Endothelial cell of umbilical vein (primary cell): ENCODE data around the gene AMDHD2. TPM values are rescaled to one million over a fixed set of nuclear protein-coding genes. Genes with fewer than 3 reads are reported as not detected.

Experiments
- BruUV-seq: library from RNA; stranded (reverse); fragments of 400-500 nt; replicated peaks from 2 replicates; lab custom pipeline; 2021; lab: Mats Ljungman, UMichigan
- CTCF ChIA-PET: fragments of 300-600, 350-600 bp; sonication (Branson Sonifier 250); formaldehyde crosslinking; loops from one replicate; lab custom pipeline; 2021; ENCODE audit warnings: antibody characterized with exemption, inconsistent platforms; lab: Charles Lee
- POLR2A ChIA-PET: fragments of 300-600, 350-600 bp; sonication (Branson Sonifier 250); formaldehyde crosslinking; loops from one replicate; lab custom pipeline; 2021; ENCODE audit warnings: antibody characterized with exemption, inconsistent platforms; lab: Charles Lee
- DNase-seq: peaks from one replicate; pipeline ENCODE4 v3.0.0-alpha.2; 2011; ENCODE audit warnings: low read depth, low spot score
- FAIRE-seq: peaks from 2 replicates; lab custom pipeline; 2011; peaks lifted over from hg19 to GRCh38; lab: Jason Lieb, UNC
- H2AFZ ChIP-seq: 2 replicates; pipeline ENCODE4 v1.6.0; 2012; ENCODE audit warnings: low read depth, low read length, control low read depth, inconsistent platforms
- H3K27ac ChIP-seq: 2 replicates; pipeline ENCODE4 v1.5.1; 2011; ENCODE audit warnings: low read depth, mild to moderate bottlenecking, control low read depth, low read length, moderate library complexity; ENCODE audit not compliant: insufficient read depth
- H3K27me3 ChIP-seq, 2 experiments: 2 replicates each; pipeline versions ENCODE4 v1.6.0 to v1.6.1; 2011; ENCODE audit warnings: low read length in 2 of 2, mixed read lengths in 1 of 2; ENCODE audit not compliant: control insufficient read depth in 2 of 2, insufficient read depth in 2 of 2
- H3K36me3 ChIP-seq, 2 experiments: 2 replicates in 1 of 2; 3 replicates in 1 of 2; pipeline ENCODE4 v1.5.1; 2011; ENCODE audit warnings: low read length in 2 of 2, mild to moderate bottlenecking in 1 of 2, moderate library complexity in 1 of 2; ENCODE audit not compliant: control insufficient read depth in 2 of 2, insufficient read depth in 2 of 2; ENCODE audit errors: extremely low read depth in 1 of 2
- H3K4me1 ChIP-seq: 3 replicates; pipeline ENCODE4 v1.5.1; 2011; ENCODE audit warnings: mild to moderate bottlenecking, low read length; ENCODE audit not compliant: control insufficient read depth, insufficient read depth; ENCODE audit errors: extremely low read depth
- H3K4me2 ChIP-seq: 2 replicates; pipeline ENCODE4 v1.6.1; 2011; ENCODE audit warnings: low read length, control low read depth, mixed read lengths; ENCODE audit not compliant: insufficient read depth
- H3K4me3 ChIP-seq, 3 experiments: fragments of 200-600 bp in 1 of 3; sonication (generic), shearing (Covaris generic) in 1 of 3; replicated peaks in 1 of 3; 2 replicates each; pipeline ENCODE4 v1.5.1; 2011 to 2016; ENCODE audit warnings: control low read depth in 3 of 3, low read length in 3 of 3, mild to moderate bottlenecking in 2 of 3, inconsistent platforms in 1 of 3, low read depth in 1 of 3, moderate library complexity in 1 of 3; ENCODE audit not compliant: insufficient read depth in 1 of 3
- H3K79me2 ChIP-seq: 2 replicates; pipeline ENCODE4 v1.6.0; 2012; ENCODE audit warnings: low read length, inconsistent platforms; ENCODE audit not compliant: control insufficient read depth, insufficient read depth
- H3K9ac ChIP-seq: replicated peaks from 2 replicates; pipeline ENCODE3; 2011; ENCODE audit warnings: low read length, control low read depth; ENCODE audit not compliant: insufficient read depth; ENCODE audit errors: extremely low read depth
- H3K9me1 ChIP-seq: replicated peaks from 3 replicates; pipeline ENCODE4 v1.6.0; 2011; ENCODE audit warnings: mild to moderate bottlenecking, low read length; ENCODE audit not compliant: control insufficient read depth, insufficient read depth; ENCODE audit errors: extremely low read depth
- H3K9me3 ChIP-seq: replicated peaks from 2 replicates; pipeline ENCODE4 v1.5.1; 2012; ENCODE audit warnings: low read length, inconsistent platforms; ENCODE audit not compliant: control insufficient read depth, insufficient read depth
- H4K20me1 ChIP-seq: replicated peaks from 2 replicates; pipeline ENCODE3; 2011; ENCODE audit warnings: mild to moderate bottlenecking, low read length; ENCODE audit not compliant: control insufficient read depth, insufficient read depth; ENCODE audit errors: extremely low read depth
- EZH2 ChIP-seq: IDR thresholded peaks from 2 replicates; pipeline ENCODE4 v1.6.1; 2012; ENCODE audit warnings: borderline replicate concordance, low read depth, mild to moderate bottlenecking, moderate library complexity, low read length, inconsistent platforms; ENCODE audit not compliant: severe bottlenecking
- FOS ChIP-seq: IDR thresholded peaks from 2 replicates; pipeline ENCODE4 v1.6.1; 2011; ENCODE audit warnings: mild to moderate bottlenecking, low read length, moderate library complexity, borderline replicate concordance; ENCODE audit not compliant: insufficient read depth
- GATA2 ChIP-seq: IDR thresholded peaks from 2 replicates; pipeline ENCODE4 v1.7.0; 2011; ENCODE audit warnings: low read depth, mild to moderate bottlenecking, moderate library complexity, mixed read lengths, low read length; ENCODE audit not compliant: insufficient read length, insufficient read depth
- JUN ChIP-seq: IDR thresholded peaks from 2 replicates; pipeline ENCODE4 v1.6.1; 2011; ENCODE audit warnings: borderline replicate concordance, low read depth; ENCODE audit not compliant: insufficient read length, insufficient read depth
- MYC ChIP-seq: IDR thresholded peaks from one replicate; pipeline ENCODE4 v1.6.1; 2011; ENCODE audit warnings: mild to moderate bottlenecking, low read depth, low read length
- POLR2A ChIP-seq: IDR thresholded peaks from 2 replicates; pipeline ENCODE4 v1.6.1; 2012; ENCODE audit warnings: low read depth, mild to moderate bottlenecking, control low read depth, low read length
- POLR2AphosphoS5 ChIP-seq: IDR thresholded peaks from 2 replicates; pipeline ENCODE4 v1.6.1; 2012; ENCODE audit warnings: low read depth, mild to moderate bottlenecking, control low read depth, low read length, moderate library complexity; ENCODE audit not compliant: insufficient read depth
- dilution Hi-C: fragments of 300-500 bp; cut with MboI; formaldehyde crosslinking; loops from one replicate; pipeline ENCODE4 v1.15.0; 2019; ENCODE audit warnings: low sequenced_read_pairs; ENCODE audit not compliant: extremely low pct_ligation_motif_present
- intact Hi-C: fragments of 100-400 bp; cut with micrococcal nuclease; formaldehyde crosslinking; loops from one replicate; pipeline ENCODE4 v1.10.0; 2022
- polyA plus RNA-seq, 4 experiments: library from polyadenylated mRNA; depleted of rRNA in 3 of 4; stranded (reverse) in 3 of 4; unstranded in 1 of 4; fragments of >200 nt; gene quantifications; 2 replicates each; pipeline versions ENCODE4 v1.2.1 to v1.2.3, GENCODE V29; 2011 to 2012; ENCODE audit warnings: missing spikeins in 1 of 4
- total RNA-seq: library from RNA; stranded (reverse); gene quantifications from 2 replicates; pipeline ENCODE4 v1.2.3, GENCODE V29; 2021
- TF ChIP-seq, protein P1 (sequence below): IDR thresholded peaks from 2 replicates; pipeline ENCODE4 v1.6.1; 2011; ENCODE audit not compliant: insufficient read depth, insufficient read length
- TF ChIP-seq, protein P2 (sequence below), 2 donors: IDR thresholded peaks; 1 replicate in 1 of 2; 2 replicates in 1 of 2; pipeline ENCODE4 v1.5.1; 2011; ENCODE audit warnings: low read length in 2 of 2, mild to moderate bottlenecking in 2 of 2, moderate library complexity in 2 of 2, control low read depth in 1 of 2, inconsistent platforms in 1 of 2, low read depth in 1 of 2; ENCODE audit not compliant: insufficient read depth in 1 of 2; ENCODE audit errors: extremely low read depth in 1 of 2

The AMDHD2 gene
- total and polyA plus RNA-seq, 2 donors (not counting 3 experiments of a cell fraction or from before 2014, with no cell fraction given): 39.4 to 59.5 TPM

DNA sequence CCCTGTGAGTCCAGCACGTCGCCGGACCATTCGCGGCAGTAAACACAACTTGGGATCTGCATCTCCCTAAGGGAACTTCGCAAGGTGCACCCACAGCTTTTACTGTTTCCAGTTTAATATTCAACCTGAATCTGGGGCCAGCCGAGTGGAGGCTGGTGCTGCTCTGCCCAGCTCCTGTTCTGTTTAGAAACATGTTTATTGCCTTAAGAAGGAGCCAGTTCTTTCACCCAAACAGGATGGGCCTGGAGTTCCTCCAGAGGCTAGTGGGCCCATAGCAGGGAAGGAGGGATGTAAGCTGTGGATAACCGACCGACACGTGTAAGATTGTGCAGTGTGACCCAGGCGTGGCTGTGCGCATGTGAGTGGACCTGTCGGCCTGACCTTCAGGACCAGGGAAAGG is 27.9 kb upstream of the AMDHD2 start:
- intact Hi-C loops (no loop called here), dilution Hi-C loops (no loop called here)
- TF ChIP-seq, protein P1, sequence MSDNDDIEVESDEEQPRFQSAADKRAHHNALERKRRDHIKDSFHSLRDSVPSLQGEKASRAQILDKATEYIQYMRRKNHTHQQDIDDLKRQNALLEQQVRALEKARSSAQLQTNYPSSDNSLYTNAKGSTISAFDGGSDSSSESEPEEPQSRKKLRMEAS: no peak
- no peak for TF ChIP-seq POLR2AphosphoS5
- TF ChIP-seq EZH2: no peak
- no peak for TF ChIP-seq JUN
- no peak for TF ChIP-seq MYC
- H2AFZ ChIP-seq: no peak overlapping the region
- DNase-seq (no peak), FAIRE-seq (no peak)
- H3K27me3 ChIP-seq: no peaks in the 10 kb centered on the region
- H3K9ac ChIP-seq: no peak overlapping the region
- no peaks in the 10 kb centered on the region for H3K9me3 ChIP-seq
- H4K20me1 ChIP-seq: no peaks in the 10 kb centered on the region
- H3K79me2 ChIP-seq: peaks cover 6% of the 10 kb centered on the region
- BruUV-seq: no TSS peak
- CTCF ChIA-PET: interaction anchor here (1.6 kb wide), 1 partner anchor 9 kb away, joined by 8 read pairs; no protein-coding TSS in a partner anchor
- H3K9me1 ChIP-seq: no peaks in the 10 kb centered on the region
- H3K36me3 ChIP-seq: peaks cover 0 to 10% of the 10 kb centered on the region in 2 experiments
- POLR2A ChIA-PET: no interaction called here
- H3K4me2 ChIP-seq: no peak overlapping the region
- H3K4me3 ChIP-seq: no peak overlapping the region
- H3K27ac ChIP-seq: no peak overlapping the region
- no peaks in the 10 kb centered on the region for H3K4me1 ChIP-seq

DNA sequence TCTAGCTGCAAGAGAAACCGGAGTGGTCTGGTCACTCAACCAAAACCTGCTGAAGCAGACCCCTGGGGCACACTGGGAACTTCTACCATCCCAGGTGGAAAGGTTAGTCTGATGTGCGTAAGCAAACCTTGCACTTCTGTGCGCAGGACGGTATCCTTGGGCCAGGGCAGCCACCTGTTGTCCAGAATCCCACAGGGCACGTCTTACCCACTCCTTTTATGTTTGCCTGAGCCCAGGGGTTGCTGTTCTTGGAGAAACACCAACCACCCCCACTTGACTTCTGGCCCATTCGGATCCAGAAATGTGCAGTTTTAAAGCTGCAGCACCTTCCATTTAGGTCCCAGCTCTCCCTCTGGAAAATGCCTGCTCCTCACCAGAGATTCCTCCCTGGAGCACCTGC is 26.6 kb upstream of the AMDHD2 start:
- no peaks in the 10 kb centered on the region for H3K4me1 ChIP-seq
- intact Hi-C loops: no loop called here
- TF ChIP-seq, protein P2, sequence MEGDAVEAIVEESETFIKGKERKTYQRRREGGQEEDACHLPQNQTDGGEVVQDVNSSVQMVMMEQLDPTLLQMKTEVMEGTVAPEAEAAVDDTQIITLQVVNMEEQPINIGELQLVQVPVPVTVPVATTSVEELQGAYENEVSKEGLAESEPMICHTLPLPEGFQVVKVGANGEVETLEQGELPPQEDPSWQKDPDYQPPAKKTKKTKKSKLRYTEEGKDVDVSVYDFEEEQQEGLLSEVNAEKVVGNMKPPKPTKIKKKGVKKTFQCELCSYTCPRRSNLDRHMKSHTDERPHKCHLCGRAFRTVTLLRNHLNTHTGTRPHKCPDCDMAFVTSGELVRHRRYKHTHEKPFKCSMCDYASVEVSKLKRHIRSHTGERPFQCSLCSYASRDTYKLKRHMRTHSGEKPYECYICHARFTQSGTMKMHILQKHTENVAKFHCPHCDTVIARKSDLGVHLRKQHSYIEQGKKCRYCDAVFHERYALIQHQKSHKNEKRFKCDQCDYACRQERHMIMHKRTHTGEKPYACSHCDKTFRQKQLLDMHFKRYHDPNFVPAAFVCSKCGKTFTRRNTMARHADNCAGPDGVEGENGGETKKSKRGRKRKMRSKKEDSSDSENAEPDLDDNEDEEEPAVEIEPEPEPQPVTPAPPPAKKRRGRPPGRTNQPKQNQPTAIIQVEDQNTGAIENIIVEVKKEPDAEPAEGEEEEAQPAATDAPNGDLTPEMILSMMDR (IDR thresholded peaks at IDR 0.05; ENCODE audit: extremely low read depth in 1 of 2, insufficient read depth in 1 of 2, low read depth in 1 of 2, low read length in 2 of 2): no peak
- TF ChIP-seq MYC (no peak), EZH2 (no peak), GATA2 (no peak), POLR2A (no peak), JUN (no peak), FOS (no peak), POLR2AphosphoS5 (no peak)
- TF ChIP-seq, protein P1: no peak
- dilution Hi-C loops: no loop called here
- no peaks in the 10 kb centered on the region for H3K27me3 ChIP-seq
- no peak overlapping the region for H3K4me3 ChIP-seq
- no peaks in the 10 kb centered on the region for H3K9me3 ChIP-seq
- no peak overlapping the region for H3K27ac ChIP-seq
- H2AFZ ChIP-seq: no peak overlapping the region
- H4K20me1 ChIP-seq: no peaks in the 10 kb centered on the region
- DNase-seq (no peak), FAIRE-seq (no peak)
- H3K79me2 ChIP-seq: peaks cover 2% of the 10 kb centered on the region
- peaks cover 0 to 12% of the 10 kb centered on the region in 2 experiments for H3K36me3 ChIP-seq
- H3K9me1 ChIP-seq: no peaks in the 10 kb centered on the region
- BruUV-seq: no TSS peak
- H3K9ac ChIP-seq: no peak overlapping the region
- H3K4me2 ChIP-seq: no peak overlapping the region
- ChIA-PET CTCF (no interaction called here), POLR2A (no interaction called here)
